GM12892 (cell line): Measurements from ENCODE around the gene CD79B.

Source experiments
- POLR2A ChIP-seq: IDR thresholded peaks from 2 replicates; pipeline ENCODE4 v1.6.1; 2011; ENCODE audit warnings: low read depth, low read length, control low read depth
- POLR2AphosphoS5 ChIP-seq: IDR thresholded peaks from 2 replicates; pipeline ENCODE4 v1.6.1; 2011; ENCODE audit warnings: low read depth, low read length, control low read depth

DNA sequence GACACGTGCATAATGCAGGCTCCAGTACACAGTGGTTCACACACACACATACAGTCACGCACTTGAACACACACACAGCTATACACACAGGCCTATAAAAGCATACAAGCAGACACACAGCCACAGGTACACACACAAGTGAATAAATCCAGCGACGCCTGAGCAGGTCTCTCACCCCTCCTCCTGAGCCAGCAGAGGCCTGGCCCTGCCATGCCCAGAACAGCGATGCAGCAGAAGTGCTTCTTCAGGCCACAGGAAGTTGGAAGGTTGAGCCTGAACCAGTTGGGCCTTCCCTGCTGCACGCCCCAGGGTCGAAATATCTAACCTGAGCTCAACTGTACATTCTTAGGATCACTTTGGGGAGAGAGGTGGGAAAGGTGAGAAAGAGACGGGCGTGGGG is 7.3 kb upstream of the CD79B start:
- TF ChIP-seq POLR2A (no peak), POLR2AphosphoS5 (no peak)
